ENCODE measurements around the gene NKX6-2. TPM values are rescaled to one million over a fixed set of nuclear protein-coding genes. Genes with fewer than 3 reads are reported as not detected.

Gene NKX6-2
- total and polyA plus RNA-seq, 2 of the 8 experiments (the other 6 are each of a cell fraction or from before 2014, with no cell fraction given): 0.06 TPM; not detected in 1

DNA sequence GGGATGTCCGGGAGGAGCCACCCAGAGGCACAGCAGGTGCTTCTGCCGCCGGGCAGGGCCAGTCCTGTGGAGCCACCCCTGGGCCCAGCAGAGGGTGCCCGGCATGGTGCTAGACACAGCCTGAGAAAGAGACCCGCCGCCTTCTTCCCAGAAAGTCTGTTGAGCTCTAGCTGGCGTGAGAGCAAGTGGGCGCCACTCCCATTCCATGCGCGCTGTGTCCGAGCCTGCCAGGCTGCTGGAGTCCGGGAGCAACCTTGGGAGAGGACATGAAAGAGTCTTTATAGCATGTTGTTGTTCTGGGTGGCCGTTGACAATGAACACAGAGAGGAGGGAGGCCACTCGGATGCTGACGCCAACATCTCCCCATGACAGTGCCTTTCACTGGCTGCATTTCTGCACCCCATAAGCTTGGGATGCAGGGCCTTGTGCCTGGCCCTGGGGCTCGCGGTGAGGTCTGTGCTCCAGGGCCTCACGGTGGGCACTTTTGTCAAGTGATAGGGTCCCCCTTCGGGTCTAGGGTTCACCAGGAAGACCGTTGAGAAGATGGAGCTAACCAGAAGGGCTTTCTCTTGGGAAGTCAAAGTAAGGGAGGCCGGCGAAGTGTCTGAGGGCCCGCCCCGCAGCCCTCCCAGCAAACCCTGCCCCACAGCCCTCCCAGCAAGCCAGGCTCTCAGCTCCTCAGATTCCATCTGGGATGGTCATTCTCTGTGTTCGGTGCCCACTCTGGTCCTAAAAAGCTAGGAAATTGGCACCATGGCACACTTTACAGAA, 47.3 kb downstream of the NKX6-2 start:
- no peaks in the 10 kb centered on the region for H3K79me1 ChIP-seq (ENCODE audit: low read depth, low read length)
- H3K27me3 ChIP-seq (replicated peaks in 1 of 4; ENCODE audit: control insufficient read depth in 3 of 4, extremely low read depth in 1 of 4, insufficient read depth in 3 of 4, low read length in 3 of 4): no peaks in the 10 kb centered on the region
- no peak overlapping the region for H2AK5ac ChIP-seq (ENCODE audit: low read depth, low read length)
- H3K4me1 ChIP-seq (replicated peaks in 1 of 4; ENCODE audit: control insufficient read depth in 3 of 4, insufficient read depth in 4 of 4, low read length in 3 of 4): peaks cover 0 to 19% (median 7%) of the 10 kb centered on the region in 4 experiments; a peak in 5 of 7 replicates
- peaks cover 2 to 7% of the 10 kb centered on the region in 2 experiments for H4K20me1 ChIP-seq (replicated peaks in 1 of 2; ENCODE audit: control insufficient read depth in 1 of 2, insufficient read depth in 2 of 2, low read length in 2 of 2)
- POLR2A ChIA-PET (ENCODE audit: partially characterized antibody): interaction anchor here (0.9 kb wide), 1 partner anchor 10 kb away, joined by 4 read pairs; no protein-coding TSS in a partner anchor
- no peak overlapping the region for H2BK20ac ChIP-seq (ENCODE audit: low read length)
- H3K4me3 ChIP-seq (ENCODE audit: extremely low read depth in 1 of 4, insufficient read depth in 2 of 4, low read depth in 3 of 4, low read length in 4 of 4): no peak overlapping the region
- H3K18ac ChIP-seq (ENCODE audit: extremely low read depth, low read length): no peak overlapping the region
- H4K91ac ChIP-seq (replicated peaks; ENCODE audit: insufficient read length, low read length): no peak overlapping the region
- WGBS, 2 experiments (ENCODE audit: extremely low coverage in 1 of 2, insufficient coverage in 1 of 2, insufficient read length in 1 of 2, insufficient replicate concordance in 2 of 2, low coverage in 1 of 2, low lambda C conversion rate in 2 of 2, missing lambda C conversion rate in 1 of 2): 89% methylated on average over 19 of the region's 25 CpGs; no CpG with 5 or more reads in 1 of the 2 experiments
- CTCF ChIA-PET (ENCODE audit: partially characterized antibody): interaction anchor here (1.0 to 1.4 kb wide), 3 partner anchors 11 to 288 kb away, joined by 3 read pairs; no protein-coding TSS in a partner anchor
- no peak overlapping the region for H3K4ac ChIP-seq (replicated peaks; ENCODE audit: insufficient read length, low read depth, low read length)
- no peaks in the 10 kb centered on the region for H3K9me3 ChIP-seq (ENCODE audit: insufficient read depth in 2 of 2, low read depth in 1 of 2, low read length in 1 of 2)
- no peak overlapping the region for H3K9ac ChIP-seq (replicated peaks in 1 of 4; ENCODE audit: extremely low read depth in 1 of 4, low read depth in 3 of 4, low read length in 3 of 4)
- no peak overlapping the region for H2BK5ac ChIP-seq (ENCODE audit: low read depth, low read length)
- no peak for FAIRE-seq
- no peak for DNase-seq (ENCODE audit: low read depth in 1 of 2, low spot score in 2 of 2)
- no peak overlapping the region for H3K56ac ChIP-seq (replicated peaks; ENCODE audit: insufficient read length, low read depth, low read length)
- no peak overlapping the region for H3K27ac ChIP-seq (ENCODE audit: low read depth, low read length)
- H3K14ac ChIP-seq (ENCODE audit: insufficient read length): no peak overlapping the region
- no peak overlapping the region for H2BK12ac ChIP-seq (ENCODE audit: low read depth, low read length)
- H2BK15ac ChIP-seq (ENCODE audit: low read length): no peak overlapping the region
- peak overlapping the region; percentile 17; the same call in 1 of the 2 replicates for H4K8ac ChIP-seq (ENCODE audit: extremely low read depth, insufficient read depth, low read length)
- no peak overlapping the region for H3K23ac ChIP-seq (ENCODE audit: insufficient read length)
- H3K79me2 ChIP-seq (ENCODE audit: control insufficient read depth in 1 of 2, insufficient read depth in 2 of 2, low read length in 2 of 2): no peaks in the 10 kb centered on the region
- H2AFZ ChIP-seq (ENCODE audit: low read length): no peak overlapping the region
- H2BK120ac ChIP-seq (replicated peaks; ENCODE audit: low read depth, low read length): no peak overlapping the region
- no peak overlapping the region for H4K5ac ChIP-seq (ENCODE audit: insufficient read length, low read depth, low read length)
- no peaks in the 10 kb centered on the region for H3K23me2 ChIP-seq (ENCODE audit: low read depth, low read length)
- H3K4me2 ChIP-seq (ENCODE audit: insufficient read depth in 1 of 2, low read depth in 2 of 2, low read length in 2 of 2): no peak overlapping the region
- no peaks in the 10 kb centered on the region for H3K36me3 ChIP-seq (ENCODE audit: control insufficient read depth in 2 of 4, insufficient read depth in 4 of 4, low read length in 3 of 4)
- no peak for TF ChIP-seq POLR2AphosphoS5 (IDR thresholded peaks at IDR 0.05; ENCODE audit: low read depth, low read length)
- TF ChIP-seq MAFK (IDR thresholded peaks at IDR 0.05; ENCODE audit: low read depth, low read length): no peak
- no peak for TF ChIP-seq TAF7 (optimal IDR thresholded peaks at IDR 0.05; ENCODE audit: borderline replicate concordance, low read depth, low read length)
- TF ChIP-seq, protein P1, sequence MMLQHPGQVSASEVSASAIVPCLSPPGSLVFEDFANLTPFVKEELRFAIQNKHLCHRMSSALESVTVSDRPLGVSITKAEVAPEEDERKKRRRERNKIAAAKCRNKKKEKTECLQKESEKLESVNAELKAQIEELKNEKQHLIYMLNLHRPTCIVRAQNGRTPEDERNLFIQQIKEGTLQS (IDR thresholded peaks at IDR 0.05; ENCODE audit: insufficient read depth, low read depth, low read length): no peak

Data from H1 (cell line).